ENCODE measurements around the gene SKIDA1.

The SKIDA1 gene

GRCh38 chr10:21475393-21475792, 50.1 kb downstream of the SKIDA1 start:
- FAIRE-seq: no peak

GRCh38 chr10:21473541-21473940, 51.9 kb downstream of the SKIDA1 start:
- FAIRE-seq: no peak

GRCh38 chr10:21473135-21473534, 52.3 kb downstream of the SKIDA1 start:
- no peak for FAIRE-seq

- FAIRE-seq: no peak
These were observed 57.4 kb downstream of the SKIDA1 start for GRCh38 chr10:21468086-21468485.

GRCh38 chr10:21467633-21468032, 57.8 kb downstream of the SKIDA1 start:
- FAIRE-seq: no peak

- no peak for FAIRE-seq
These were observed 61.3 kb downstream of the SKIDA1 start for GRCh38 chr10:21464134-21464533.
